ENCODE results near the gene GABRP. TPM values are rescaled to one million over a fixed set of nuclear protein-coding genes. Genes with fewer than 3 reads are reported as not detected.

The GABRP gene
- total RNA-seq, 4 donors from 2014 or later, result 0.51 to 1.8 (median 0.75) TPM; not detected in 1

DNA sequence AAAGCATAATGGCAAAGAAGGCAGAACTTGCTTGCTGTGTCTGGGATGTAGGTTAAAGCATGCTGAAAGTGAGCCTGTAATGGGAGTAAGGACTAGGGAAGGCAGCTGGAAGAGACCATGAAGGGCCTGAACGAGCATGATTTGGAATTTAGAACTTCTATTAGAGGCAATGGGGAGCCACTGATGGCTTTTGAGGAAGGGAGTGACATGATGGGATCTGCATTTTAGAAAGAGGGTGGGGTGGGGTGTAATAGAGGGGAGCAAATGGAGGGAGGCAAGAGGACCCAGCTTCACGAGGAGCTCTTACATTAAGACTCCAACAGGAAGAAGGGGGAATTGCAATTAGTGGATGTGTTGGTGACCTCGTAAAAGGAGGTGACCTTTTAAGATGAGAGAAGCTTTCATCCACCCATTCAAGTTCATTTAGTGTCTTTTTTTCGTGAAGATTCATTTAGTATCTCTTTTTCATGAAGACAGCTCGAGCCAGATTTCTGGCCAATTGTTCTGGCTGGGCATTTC, 13.6 kb upstream of the GABRP start:
- TF ChIP-seq, protein P1, sequence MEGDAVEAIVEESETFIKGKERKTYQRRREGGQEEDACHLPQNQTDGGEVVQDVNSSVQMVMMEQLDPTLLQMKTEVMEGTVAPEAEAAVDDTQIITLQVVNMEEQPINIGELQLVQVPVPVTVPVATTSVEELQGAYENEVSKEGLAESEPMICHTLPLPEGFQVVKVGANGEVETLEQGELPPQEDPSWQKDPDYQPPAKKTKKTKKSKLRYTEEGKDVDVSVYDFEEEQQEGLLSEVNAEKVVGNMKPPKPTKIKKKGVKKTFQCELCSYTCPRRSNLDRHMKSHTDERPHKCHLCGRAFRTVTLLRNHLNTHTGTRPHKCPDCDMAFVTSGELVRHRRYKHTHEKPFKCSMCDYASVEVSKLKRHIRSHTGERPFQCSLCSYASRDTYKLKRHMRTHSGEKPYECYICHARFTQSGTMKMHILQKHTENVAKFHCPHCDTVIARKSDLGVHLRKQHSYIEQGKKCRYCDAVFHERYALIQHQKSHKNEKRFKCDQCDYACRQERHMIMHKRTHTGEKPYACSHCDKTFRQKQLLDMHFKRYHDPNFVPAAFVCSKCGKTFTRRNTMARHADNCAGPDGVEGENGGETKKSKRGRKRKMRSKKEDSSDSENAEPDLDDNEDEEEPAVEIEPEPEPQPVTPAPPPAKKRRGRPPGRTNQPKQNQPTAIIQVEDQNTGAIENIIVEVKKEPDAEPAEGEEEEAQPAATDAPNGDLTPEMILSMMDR (IDR thresholded peaks at IDR 0.05; ENCODE audit: low read depth), result no peak

DNA sequence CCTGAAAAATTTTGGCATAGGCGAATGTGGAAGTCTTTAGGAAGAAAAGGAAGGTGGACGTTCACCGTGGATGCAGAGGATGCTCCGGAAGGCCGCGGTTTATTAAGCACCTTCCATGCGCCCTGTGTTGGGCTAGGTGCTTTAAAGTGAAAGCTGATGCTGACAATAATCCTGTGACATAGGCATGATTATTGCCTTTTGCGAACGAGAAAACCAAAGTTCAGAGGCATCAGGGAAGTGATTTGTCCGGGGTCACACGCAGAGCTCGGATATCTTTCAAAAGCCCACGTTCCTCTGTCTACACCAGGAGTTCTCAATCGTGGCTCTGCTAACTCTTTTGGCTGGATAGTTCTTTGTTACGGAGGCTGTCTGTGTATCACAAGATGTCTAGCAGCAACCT, 12.0 kb upstream of the GABRP start:
- TF ChIP-seq, protein P1 (IDR thresholded peaks at IDR 0.05; ENCODE audit: low read depth), result no peak

DNA sequence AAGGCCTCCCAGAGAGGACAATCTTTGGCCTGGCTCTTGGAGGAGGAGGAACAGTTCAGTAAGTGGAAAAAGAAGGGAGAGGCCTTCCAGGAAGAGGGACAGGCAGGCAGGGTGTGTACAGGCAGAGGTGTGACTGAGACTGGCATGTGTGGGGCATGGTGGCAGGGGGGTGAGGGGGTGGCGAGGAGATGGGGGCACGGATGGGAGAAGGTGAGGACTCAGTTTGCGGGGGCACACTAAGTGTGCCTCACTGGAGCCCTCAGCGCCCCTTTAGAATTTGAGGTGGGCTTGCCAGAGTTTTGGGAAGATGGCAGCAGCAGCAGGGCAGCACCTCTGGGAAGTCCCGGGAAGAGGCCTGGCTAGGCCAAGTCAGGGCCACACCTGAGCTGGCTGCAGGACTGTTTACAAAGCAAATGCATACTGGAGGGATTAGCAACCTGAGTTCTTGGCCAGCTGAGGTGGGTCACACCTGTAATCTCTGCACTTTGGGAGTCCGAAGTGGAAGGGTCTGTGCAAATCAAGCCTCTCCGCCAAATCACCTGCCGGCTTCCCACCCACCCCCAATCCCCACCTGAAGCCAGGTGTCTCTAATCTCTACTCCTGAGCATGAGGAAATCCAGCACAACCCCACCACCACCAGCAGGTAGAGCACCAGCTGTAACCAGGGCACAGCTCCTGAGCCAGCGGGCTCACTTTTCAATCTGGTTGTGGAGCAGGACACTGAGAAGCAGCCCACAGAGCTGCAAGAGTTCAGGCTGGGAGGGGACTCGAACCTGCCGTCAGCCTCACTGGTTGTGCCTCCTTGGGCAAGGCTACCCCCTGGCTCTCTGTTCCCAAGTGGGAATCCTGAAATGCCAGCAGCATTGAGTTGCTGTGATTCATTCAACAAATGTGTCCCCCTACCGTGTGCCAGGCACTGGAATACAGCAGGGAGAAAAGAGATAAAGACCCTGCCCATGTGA, 10.2 kb upstream of the GABRP start:
- TF ChIP-seq, protein P1 (IDR thresholded peaks at IDR 0.05; ENCODE audit: low read depth), result no peak

DNA sequence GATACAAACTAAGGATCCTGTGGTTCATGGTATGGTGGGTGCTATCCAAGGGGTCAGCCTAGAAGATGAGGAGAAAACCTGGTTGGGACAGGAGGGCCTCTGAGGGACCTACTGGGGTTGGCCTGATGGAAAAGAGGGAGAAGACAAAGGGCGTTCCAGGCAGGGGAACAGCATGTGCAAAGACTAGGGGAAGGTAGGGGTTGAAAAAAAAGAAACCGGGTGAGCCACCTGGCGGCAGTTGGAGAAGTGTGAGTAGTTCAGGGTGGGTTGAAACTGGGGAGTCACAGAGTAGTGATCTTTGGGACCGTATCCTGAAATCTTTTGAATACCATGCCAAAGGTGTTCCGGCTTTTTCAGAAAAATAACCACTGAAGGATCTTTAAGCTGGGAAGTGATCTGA, 8.7 kb upstream of the GABRP start:
- TF ChIP-seq, protein P1 (IDR thresholded peaks at IDR 0.05; ENCODE audit: low read depth), result no peak

DNA sequence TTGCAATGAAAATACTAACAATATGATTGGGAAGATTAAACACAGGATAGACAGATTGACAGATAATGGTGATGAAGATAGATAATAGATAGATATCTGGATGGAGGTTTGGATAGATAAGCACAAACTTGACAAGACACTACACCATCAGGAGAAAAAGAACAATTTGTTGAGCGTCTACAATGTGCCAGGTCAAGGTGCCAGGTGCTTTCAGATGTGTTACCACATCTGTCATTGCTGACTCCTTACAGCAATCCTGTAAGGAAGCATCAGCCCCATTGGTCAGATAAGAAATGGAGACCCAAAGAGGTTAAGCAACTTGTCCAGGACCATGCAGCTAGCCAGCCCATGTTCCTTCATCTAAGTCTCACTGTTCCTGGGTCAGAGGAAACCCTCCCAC, 1.6 kb upstream of the GABRP start:
- TF ChIP-seq, protein P1 (IDR thresholded peaks at IDR 0.05; ENCODE audit: low read depth), result no peak

DNA sequence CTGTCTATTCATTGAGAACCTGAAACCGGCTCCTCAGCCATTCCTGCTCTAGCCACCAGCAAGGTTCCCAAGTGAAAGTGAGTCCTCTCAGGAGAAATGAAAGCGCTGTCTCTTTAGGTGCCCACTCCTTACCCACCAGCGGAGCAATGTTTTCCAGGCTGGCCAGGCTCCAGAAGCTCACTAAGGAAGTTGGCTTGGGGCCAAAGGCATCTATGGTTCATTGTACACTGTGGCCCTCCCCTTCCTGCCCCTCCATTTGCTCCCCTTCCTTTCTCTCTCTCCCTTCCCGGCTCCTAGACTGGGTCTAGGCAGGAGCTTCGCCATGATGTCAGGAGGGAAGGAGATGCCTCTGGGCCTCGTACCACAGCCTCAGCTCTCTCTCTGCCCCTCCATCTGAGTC, 1.1 kb upstream of the GABRP start:
- TF ChIP-seq, protein P1 (IDR thresholded peaks at IDR 0.05; ENCODE audit: low read depth), result no peak

DNA sequence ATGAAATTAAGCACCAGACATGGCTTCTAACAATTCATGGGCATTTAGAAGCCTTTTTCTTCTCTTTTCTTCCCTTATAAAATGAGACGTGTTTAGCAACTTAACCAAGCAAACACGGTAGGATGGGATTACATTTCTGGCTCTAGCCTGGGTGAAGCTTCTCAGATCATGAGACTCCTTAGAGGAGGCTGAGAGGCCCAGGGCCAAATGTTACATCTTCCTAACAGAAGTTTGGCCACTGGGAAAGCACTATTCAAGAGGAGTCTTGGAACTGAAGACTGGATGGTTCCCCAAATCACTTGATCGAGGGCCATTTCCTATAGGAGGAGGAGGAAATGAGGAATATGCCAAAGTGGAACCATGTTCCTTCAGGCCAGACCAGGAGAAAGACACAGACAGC, 1.9 kb downstream of the GABRP start:
- TF ChIP-seq, protein P1 (IDR thresholded peaks at IDR 0.05; ENCODE audit: low read depth), result no peak
